ENCODE results near the gene RPA1.
"Not testable (repeated sequence)": the region's sequence is repeated elsewhere in the genome, so short reads cannot be mapped to it uniquely, and the experiment has no call there.

Gene RPA1

GRCh38 chr17:1880851-1881630 lies 51.2 kb downstream of the RPA1 start:
- peak; percentile 30 for DNase-seq (ENCODE audit: low read depth)

- peak; percentile 41 for DNase-seq (ENCODE audit: low read depth)
Measured at GRCh38 chr17:1882836-1883235, 53.0 kb downstream of the RPA1 start.

- DNase-seq (ENCODE audit: low read depth): no peak
Measured at GRCh38 chr17:1883536-1883935, 53.7 kb downstream of the RPA1 start.

- no peak for DNase-seq (ENCODE audit: low read depth)
Measured at GRCh38 chr17:1888741-1889140, 58.9 kb downstream of the RPA1 start.

GRCh38 chr17:1890758-1891450 lies 61.1 kb downstream of the RPA1 start:
- DNase-seq (ENCODE audit: low read depth): no peak

- no peak for DNase-seq (ENCODE audit: low read depth)
Measured at GRCh38 chr17:1894753-1895339, 65.0 kb downstream of the RPA1 start.

GRCh38 chr17:1895479-1895878 lies 65.7 kb downstream of the RPA1 start:
- DNase-seq (ENCODE audit: low read depth): not testable (repeated sequence)

- no peak for DNase-seq (ENCODE audit: low read depth)
Measured at GRCh38 chr17:1896243-1897104, 66.7 kb downstream of the RPA1 start.

GRCh38 chr17:1897105-1897656 lies 67.4 kb downstream of the RPA1 start:
- no peak for DNase-seq (ENCODE audit: low read depth)

GRCh38 chr17:1898332-1898731 lies 68.5 kb downstream of the RPA1 start:
- no peak for DNase-seq (ENCODE audit: low read depth)

- DNase-seq (ENCODE audit: low read depth): no peak
Measured at GRCh38 chr17:1898872-1899271, 69.1 kb downstream of the RPA1 start.

- no peak for DNase-seq (ENCODE audit: low read depth)
Measured at GRCh38 chr17:1899403-1900000, 69.7 kb downstream of the RPA1 start.

GRCh38 chr17:1904273-1905182 lies 74.7 kb downstream of the RPA1 start:
- no peak for DNase-seq (ENCODE audit: low read depth)

GRCh38 chr17:1905190-1905913 lies 75.5 kb downstream of the RPA1 start:
- DNase-seq (ENCODE audit: low read depth): no peak

- DNase-seq (ENCODE audit: low read depth): peak; percentile 12
Measured at GRCh38 chr17:1906662-1907101, 76.9 kb downstream of the RPA1 start.

- no peak for DNase-seq (ENCODE audit: low read depth)
Measured at GRCh38 chr17:1907216-1907631, 77.4 kb downstream of the RPA1 start.

- peak; percentile 65 for DNase-seq (ENCODE audit: low read depth)
Measured at GRCh38 chr17:1907909-1908698, 78.3 kb downstream of the RPA1 start.

- DNase-seq (ENCODE audit: low read depth): peak; percentile 72
Measured at GRCh38 chr17:1908699-1909309, 79.0 kb downstream of the RPA1 start.

Measured in iris pigment epithelial cell (primary cell).